GM19238 (cell line): ENCODE data around the gene LIG3.
"Not testable (repeated sequence)": the region's sequence is repeated elsewhere in the genome, so short reads cannot be mapped to it uniquely, and the experiment has no call there.

Source experiments
- DNase-seq: peaks from one replicate; pipeline ENCODE4 v3.0.0; 2011; ENCODE audit warnings: low spot score; ENCODE audit not compliant: insufficient read length

Gene LIG3

GRCh38 chr17:34999456-34999855 lies 19.1 kb downstream of the LIG3 start:
- DNase-seq = no peak

- DNase-seq = not testable (repeated sequence)
Observed at GRCh38 chr17:35000965-35001364, 20.7 kb downstream of the LIG3 start.

GRCh38 chr17:35001549-35001948 lies 21.2 kb downstream of the LIG3 start:
- DNase-seq = no peak

GRCh38 chr17:35002876-35003551 lies 22.7 kb downstream of the LIG3 start:
- no peak for DNase-seq

- DNase-seq = no peak
Observed at GRCh38 chr17:35003778-35004177, 23.5 kb downstream of the LIG3 start.

GRCh38 chr17:35006345-35006744 lies 26.0 kb downstream of the LIG3 start:
- no peak for DNase-seq

- DNase-seq = no peak
Observed at GRCh38 chr17:35006961-35007360, 26.6 kb downstream of the LIG3 start.

GRCh38 chr17:35010093-35010492 lies 29.8 kb downstream of the LIG3 start:
- no peak for DNase-seq

- no peak for DNase-seq
Observed at GRCh38 chr17:35011671-35012216, 31.4 kb downstream of the LIG3 start.

- no peak for DNase-seq
Observed at GRCh38 chr17:35016369-35016768, 36.1 kb downstream of the LIG3 start.

- no peak for DNase-seq
Observed at GRCh38 chr17:35017021-35017420, 36.7 kb downstream of the LIG3 start.

- DNase-seq = no peak
Observed at GRCh38 chr17:35018814-35019213, 38.5 kb downstream of the LIG3 start.

- DNase-seq = no peak
Observed at GRCh38 chr17:35019386-35020179, 39.3 kb downstream of the LIG3 start.

- DNase-seq = no peak
Observed at GRCh38 chr17:35021520-35022380, 41.4 kb downstream of the LIG3 start.

- DNase-seq = peak; percentile 66
Observed at GRCh38 chr17:35022536-35023063, 42.3 kb downstream of the LIG3 start.

GRCh38 chr17:35023538-35023937 lies 43.2 kb downstream of the LIG3 start:
- DNase-seq = no peak

- no peak for DNase-seq
Observed at GRCh38 chr17:35025541-35025940, 45.2 kb downstream of the LIG3 start.

- not testable (repeated sequence) for DNase-seq
Observed at GRCh38 chr17:35028097-35028496, 47.8 kb downstream of the LIG3 start.

GRCh38 chr17:35028531-35029262 lies 48.4 kb downstream of the LIG3 start:
- no peak for DNase-seq

GRCh38 chr17:35030780-35031179 lies 50.5 kb downstream of the LIG3 start:
- DNase-seq = no peak

GRCh38 chr17:35038453-35038852 lies 58.1 kb downstream of the LIG3 start:
- no peak for DNase-seq
